MCF 10A (cell line): ENCODE data around the gene HEATR3. TPM values are rescaled to one million over a fixed set of nuclear protein-coding genes. Genes with fewer than 3 reads are reported as not detected.
A peak's percentile ranks its signal among the peaks of the same experiment; 100 is the strongest.

Experiments used
- BruUV-seq: library from RNA; stranded (reverse); fragments of 400-500 nt; replicated peaks from 2 replicates; lab custom pipeline; 2021; lab: Mats Ljungman, UMichigan
- CTCF ChIA-PET: fragments of 300-600 bp; sonication (Branson Sonifier 250); formaldehyde crosslinking; extraction: SDS; loops from one replicate; lab custom pipeline; 2021; ENCODE audit warnings: antibody characterized with exemption, inconsistent platforms; lab: Yijun Ruan, JAX
- POLR2A ChIA-PET: fragments of 300-600, 350-650 bp; sonication (Branson Sonifier 250); formaldehyde crosslinking; extraction: SDS; loops from one replicate; lab custom pipeline; 2020; ENCODE audit warnings: antibody characterized with exemption, inconsistent platforms; lab: Yijun Ruan, JAX
- DNase-seq: peaks from one replicate; pipeline ENCODE4 v3.0.0-alpha.2; 2018; ENCODE audit not compliant: unreplicated experiment
- H3K27ac Mint-ChIP-seq: one replicate; pipeline ENCODE4 v1.8.0; 2022; ENCODE audit warnings: mild to moderate bottlenecking, low read depth, mixed read lengths; ENCODE audit not compliant: unreplicated experiment
- H3K27me3 Mint-ChIP-seq: one replicate; pipeline ENCODE4 v1.8.0; 2022; ENCODE audit warnings: mixed read lengths; ENCODE audit not compliant: insufficient read depth, unreplicated experiment
- H3K36me3 Mint-ChIP-seq: one replicate; pipeline ENCODE4 v1.8.0; 2022; ENCODE audit warnings: mild to moderate bottlenecking, moderate library complexity, mixed read lengths; ENCODE audit not compliant: insufficient read depth, unreplicated experiment
- H3K4me1 Mint-ChIP-seq: one replicate; pipeline ENCODE4 v1.8.0; 2022; ENCODE audit warnings: mixed read lengths; ENCODE audit not compliant: insufficient read depth, unreplicated experiment
- H3K4me3 Mint-ChIP-seq: one replicate; pipeline ENCODE4 v1.8.0; 2022; ENCODE audit warnings: mild to moderate bottlenecking, moderate library complexity, mixed read lengths; ENCODE audit not compliant: unreplicated experiment
- H3K9me3 Mint-ChIP-seq: one replicate; pipeline ENCODE4 v1.8.0; 2022; ENCODE audit warnings: mixed read lengths; ENCODE audit not compliant: unreplicated experiment
- intact Hi-C: fragments of 100-400 bp; cut with micrococcal nuclease; formaldehyde crosslinking; loops from 2 replicates; pipeline ENCODE4 v1.14.1; 2022
- total RNA-seq: library from RNA; stranded (reverse); gene quantifications from 2 replicates; pipeline ENCODE4 v1.2.3, GENCODE V29; 2022
- TF ChIP-seq, protein P1 (sequence below): fragments of 200-600 bp; IDR thresholded peaks from one replicate; pipeline ENCODE4 v1.8.0; 2022; ENCODE audit warnings: antibody characterized with exemption, mild to moderate bottlenecking; ENCODE audit not compliant: unreplicated experiment

The HEATR3 gene
- total RNA-seq, 1 experiment from 2014 or later = 13.3 TPM

DNA sequence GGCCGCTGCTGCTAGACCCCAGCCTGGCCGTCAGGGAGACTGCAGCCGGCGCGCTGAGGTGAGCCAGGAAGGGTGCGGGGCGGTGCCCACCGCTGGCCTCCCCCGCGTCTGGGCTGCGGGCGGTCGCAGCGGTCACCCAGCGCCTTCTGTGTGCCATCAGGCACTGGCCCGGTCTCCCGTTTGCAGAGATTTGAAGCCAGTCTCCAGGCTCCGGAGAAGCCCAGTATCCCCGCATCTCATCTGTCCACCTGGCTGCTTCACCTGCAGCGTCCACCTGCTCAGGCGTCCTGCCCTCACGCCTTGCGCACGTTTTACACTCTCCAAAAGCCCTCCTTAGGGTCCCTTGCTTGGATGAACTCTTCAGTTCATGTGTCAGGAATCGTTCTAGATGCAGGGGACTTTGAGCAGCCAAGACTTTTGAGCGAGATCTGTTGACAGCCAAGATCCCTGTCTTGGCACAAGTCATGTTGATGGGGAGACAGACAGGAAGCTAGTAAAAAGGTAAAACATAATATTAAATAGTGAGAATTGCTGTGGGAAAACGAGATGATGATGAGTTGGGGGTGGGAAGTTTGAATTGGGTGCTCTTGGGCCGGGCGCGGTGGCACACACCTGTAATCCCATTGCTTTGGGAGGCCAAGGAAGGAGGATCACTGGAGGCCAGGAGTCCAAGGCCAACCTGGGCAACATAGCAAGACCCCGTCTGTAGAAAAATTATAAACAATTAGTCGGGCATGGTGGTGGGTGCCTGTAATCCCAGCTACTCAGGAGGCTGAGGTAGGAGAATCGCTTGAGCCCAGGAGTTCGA, 916 bp downstream of the HEATR3 start:
- Mint-ChIP-seq H3K4me3 (peak overlapping the region; percentile 88), H3K27me3 (no peaks in the 10 kb centered on the region), H3K4me1 (peaks cover 23% of the 10 kb centered on the region), H3K27ac (peak overlapping the region; percentile 52), H3K36me3 (peaks cover 28% of the 10 kb centered on the region), H3K9me3 (no peaks in the 10 kb centered on the region)
- intact Hi-C loops = loop anchor here (1.0 kb wide), 2 partner anchors 89 to 144 kb away; no protein-coding TSS in a partner anchor
- TSS peak; percentile 39 for BruUV-seq
- DNase-seq = no peak
- ChIA-PET CTCF (interaction anchor here (0.6 to 5.5 kb wide), 14 partner anchors 15 to 561 kb away, joined by 3 to 46 read pairs (median 4); partner anchors contain the start of gene CNEP1R1), POLR2A (interaction anchor here (0.8 to 2.8 kb wide), 8 partner anchors 12 to 294 kb away, joined by 3 to 23 read pairs (median 6); partner anchors contain the start of gene CNEP1R1)
- TF ChIP-seq, protein P1, sequence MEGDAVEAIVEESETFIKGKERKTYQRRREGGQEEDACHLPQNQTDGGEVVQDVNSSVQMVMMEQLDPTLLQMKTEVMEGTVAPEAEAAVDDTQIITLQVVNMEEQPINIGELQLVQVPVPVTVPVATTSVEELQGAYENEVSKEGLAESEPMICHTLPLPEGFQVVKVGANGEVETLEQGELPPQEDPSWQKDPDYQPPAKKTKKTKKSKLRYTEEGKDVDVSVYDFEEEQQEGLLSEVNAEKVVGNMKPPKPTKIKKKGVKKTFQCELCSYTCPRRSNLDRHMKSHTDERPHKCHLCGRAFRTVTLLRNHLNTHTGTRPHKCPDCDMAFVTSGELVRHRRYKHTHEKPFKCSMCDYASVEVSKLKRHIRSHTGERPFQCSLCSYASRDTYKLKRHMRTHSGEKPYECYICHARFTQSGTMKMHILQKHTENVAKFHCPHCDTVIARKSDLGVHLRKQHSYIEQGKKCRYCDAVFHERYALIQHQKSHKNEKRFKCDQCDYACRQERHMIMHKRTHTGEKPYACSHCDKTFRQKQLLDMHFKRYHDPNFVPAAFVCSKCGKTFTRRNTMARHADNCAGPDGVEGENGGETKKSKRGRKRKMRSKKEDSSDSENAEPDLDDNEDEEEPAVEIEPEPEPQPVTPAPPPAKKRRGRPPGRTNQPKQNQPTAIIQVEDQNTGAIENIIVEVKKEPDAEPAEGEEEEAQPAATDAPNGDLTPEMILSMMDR = no peak

GRCh38 chr16:50067290-50067853, 1.6 kb downstream of the HEATR3 start:
- H3K36me3 Mint-ChIP-seq = peaks cover 32% of the 10 kb centered on the region

GRCh38 chr16:50068550-50068949, 2.8 kb downstream of the HEATR3 start:
- Mint-ChIP-seq H3K4me1 (peaks cover 23% of the 10 kb centered on the region), H3K4me3 (no peak overlapping the region), H3K27me3 (no peaks in the 10 kb centered on the region), H3K9me3 (no peaks in the 10 kb centered on the region), H3K36me3 (peaks cover 41% of the 10 kb centered on the region), H3K27ac (no peak overlapping the region)
- POLR2A ChIA-PET = interaction anchor here (0.9 to 1.6 kb wide), 2 partner anchors 43 to 141 kb away, joined by 3 to 6 read pairs; partner anchors contain the start of gene CNEP1R1
- no TSS peak for BruUV-seq
- TF ChIP-seq, protein P1 = no peak
- DNase-seq = no peak
- CTCF ChIA-PET = interaction anchor here (0.6 to 5.5 kb wide), 9 partner anchors 10 to 738 kb away, joined by 3 to 46 read pairs (median 3); partner anchors contain the start of gene CNEP1R1
- intact Hi-C loops = no loop called here

More at GRCh38 chr16:50067290-50067853, 1.6 kb downstream of the HEATR3 start:
- TF ChIP-seq, protein P1 = no peak
- no TSS peak for BruUV-seq
- H3K4me3 Mint-ChIP-seq = peak overlapping the region; percentile 88
- intact Hi-C loops = loop anchor here (1.0 kb wide), 1 partner anchor 143 kb away; no protein-coding TSS in a partner anchor
- no peaks in the 10 kb centered on the region for H3K9me3 Mint-ChIP-seq
- H3K27me3 Mint-ChIP-seq = no peaks in the 10 kb centered on the region
- peak overlapping the region; percentile 52 for H3K27ac Mint-ChIP-seq
- ChIA-PET CTCF (interaction anchor here (0.6 to 5.5 kb wide), 15 partner anchors 11 to 739 kb away, joined by 3 to 46 read pairs (median 4); partner anchors contain the start of gene CNEP1R1), POLR2A (interaction anchor here (0.8 to 2.8 kb wide), 4 partner anchors 11 to 84 kb away, joined by 3 to 23 read pairs (median 7); partner anchors contain the start of gene CNEP1R1)
- peaks cover 23% of the 10 kb centered on the region for H3K4me1 Mint-ChIP-seq
- DNase-seq = peak; percentile 33
